H54 (cell line): ENCODE results near the gene R3HDML.

ENCODE experiments used
- DNase-seq: peaks from one replicate; pipeline ENCODE4 v3.0.0; 2011; ENCODE audit warnings: low spot score, mixed read lengths; ENCODE audit not compliant: insufficient read length
- FAIRE-seq: peaks from 3 replicates; lab custom pipeline; 2011; peaks lifted over from hg19 to GRCh38; lab: Jason Lieb, UNC
- POLR2A ChIP-seq: IDR thresholded peaks from 2 replicates; pipeline ENCODE4 v1.6.1; 2011; ENCODE audit warnings: low read depth, mild to moderate bottlenecking, low read length

The R3HDML gene

DNA sequence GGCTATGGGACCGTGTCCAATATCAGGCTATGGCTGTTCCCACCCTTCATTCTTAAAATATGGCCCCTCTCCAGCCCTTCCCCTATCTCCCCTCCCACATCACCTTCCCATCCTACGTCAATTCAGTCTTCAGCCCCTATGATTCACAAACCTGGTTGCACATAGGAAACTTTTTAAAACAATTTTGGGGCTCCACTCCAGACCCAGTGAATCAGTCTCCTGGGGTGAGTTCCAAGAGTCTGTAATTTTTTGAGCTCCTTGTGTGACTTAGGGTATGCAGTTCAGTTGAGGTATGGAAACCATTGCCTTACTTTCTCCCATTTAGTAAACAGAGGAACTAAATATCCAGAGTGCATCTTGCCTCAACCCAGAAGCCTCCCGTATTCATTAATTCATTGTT, 24.2 kb downstream of the R3HDML start:
- no peak for TF ChIP-seq POLR2A
- FAIRE-seq: no peak

DNA sequence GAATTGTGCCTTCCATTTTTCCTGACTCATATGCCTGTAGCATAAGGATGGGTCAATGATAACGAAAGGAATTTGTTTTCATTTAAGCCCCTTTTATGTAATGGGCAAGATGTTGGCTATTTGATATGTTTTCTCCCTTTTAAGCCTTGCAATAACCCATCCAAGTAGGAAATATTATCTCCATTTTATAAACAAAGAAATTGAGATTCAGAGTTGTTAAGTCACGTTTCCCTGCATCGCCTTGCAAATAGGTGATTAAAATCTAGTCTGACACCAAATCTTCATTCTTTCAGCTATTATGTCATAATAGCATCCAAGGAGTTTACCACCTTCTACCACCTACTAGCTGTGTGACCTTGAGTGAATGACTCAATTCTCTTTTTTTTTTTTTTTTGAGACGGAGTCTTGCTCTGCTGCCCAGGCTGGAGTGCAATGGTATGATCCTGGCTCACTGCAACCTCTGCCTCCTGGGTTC, 25.7 kb downstream of the R3HDML start:
- no peak for TF ChIP-seq POLR2A
- DNase-seq (no peak), FAIRE-seq (no peak)

More for the DNA sequence above, 24.2 kb downstream of the R3HDML start:
- no peak for DNase-seq

DNA sequence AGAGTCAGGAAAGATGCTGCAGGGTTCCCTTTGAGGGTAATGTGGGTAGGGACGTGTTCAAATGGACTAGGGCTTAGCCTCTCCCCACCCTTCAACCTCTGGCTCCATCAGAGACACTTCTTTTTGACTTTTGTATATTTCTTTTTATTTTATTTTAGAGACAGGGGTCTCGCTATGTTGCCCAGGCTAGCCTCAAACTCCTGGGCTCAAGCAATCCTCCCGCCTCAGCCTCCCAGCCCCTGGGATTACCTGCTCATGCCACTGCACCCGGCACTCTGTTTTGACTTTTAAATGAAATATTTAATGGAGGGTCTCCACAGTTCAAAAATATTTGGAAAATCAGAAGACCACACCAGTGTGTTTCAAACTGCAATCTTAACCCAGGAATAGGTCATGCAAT, 27.2 kb downstream of the R3HDML start:
- no peak for TF ChIP-seq POLR2A
- no peak for FAIRE-seq
- no peak for DNase-seq

DNA sequence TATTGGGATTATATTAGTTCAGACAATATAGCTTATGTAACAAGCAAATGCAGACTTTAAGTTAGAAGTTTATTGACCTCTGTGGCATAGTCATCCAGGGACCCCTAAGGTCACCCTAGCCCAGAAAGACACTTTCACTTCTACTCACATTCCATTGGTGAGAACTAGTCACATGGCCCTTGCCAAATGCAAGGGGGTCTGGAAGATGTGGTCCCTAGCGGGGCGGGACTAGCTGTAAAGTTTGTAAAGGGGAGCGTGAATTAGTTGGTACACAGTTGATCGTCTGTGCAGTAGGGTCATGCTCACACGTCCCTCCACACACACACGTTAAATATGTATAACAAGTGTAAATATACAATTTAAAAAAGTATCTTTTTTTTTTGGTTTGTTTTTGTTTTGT, 27.9 kb downstream of the R3HDML start:
- FAIRE-seq (no peak), DNase-seq (no peak)
- no peak for TF ChIP-seq POLR2A

DNA sequence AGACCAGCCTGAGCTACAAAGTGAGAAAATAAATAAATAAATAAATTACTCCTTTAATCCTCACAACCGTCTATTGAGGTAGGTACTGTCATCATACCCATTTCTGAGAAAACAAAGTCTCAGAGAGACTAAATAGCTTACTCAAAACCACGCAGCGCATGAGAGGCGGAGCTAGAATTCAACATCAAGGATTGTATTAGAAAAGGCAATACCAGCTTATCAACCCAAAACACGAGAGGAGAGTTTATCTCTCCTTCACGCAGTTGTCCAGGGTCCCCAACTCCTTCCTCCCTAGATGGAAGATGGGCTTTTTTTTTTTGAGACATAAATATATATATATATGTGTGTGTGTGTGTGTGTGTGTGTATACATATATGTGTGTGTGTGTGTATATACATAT, 30.9 kb downstream of the R3HDML start:
- TF ChIP-seq POLR2A: no peak
- DNase-seq (no peak), FAIRE-seq (no peak)

DNA sequence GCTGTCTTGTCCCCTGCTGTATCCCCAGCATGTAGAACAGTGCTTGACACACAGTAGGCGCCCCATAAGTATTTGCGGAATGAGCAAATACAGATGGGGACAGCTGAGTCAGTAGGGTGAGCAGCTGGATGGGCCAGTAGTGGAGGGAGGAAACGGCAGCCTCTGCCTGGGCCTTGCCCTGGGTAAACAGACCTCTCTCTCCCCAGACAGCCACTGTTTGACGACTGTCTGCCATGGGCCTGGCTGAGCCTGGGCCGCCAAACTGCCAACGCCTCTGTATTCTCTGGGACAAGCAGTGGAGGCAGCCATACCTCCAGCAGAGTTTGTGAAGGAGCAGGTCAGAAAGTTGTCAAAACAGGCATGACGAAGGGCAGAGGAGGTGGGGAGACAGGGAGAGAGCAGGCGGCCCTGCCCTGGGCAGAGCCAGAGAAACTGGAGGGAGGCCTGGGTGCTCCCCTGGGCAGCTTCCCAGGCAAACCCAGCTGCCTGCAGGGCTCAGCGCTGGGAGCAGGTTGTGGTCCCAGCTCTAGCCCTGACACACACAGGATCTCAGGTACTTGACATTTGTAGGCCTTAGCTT, 33.9 kb downstream of the R3HDML start:
- FAIRE-seq (no peak), DNase-seq (no peak)
- TF ChIP-seq POLR2A: no peak

DNA sequence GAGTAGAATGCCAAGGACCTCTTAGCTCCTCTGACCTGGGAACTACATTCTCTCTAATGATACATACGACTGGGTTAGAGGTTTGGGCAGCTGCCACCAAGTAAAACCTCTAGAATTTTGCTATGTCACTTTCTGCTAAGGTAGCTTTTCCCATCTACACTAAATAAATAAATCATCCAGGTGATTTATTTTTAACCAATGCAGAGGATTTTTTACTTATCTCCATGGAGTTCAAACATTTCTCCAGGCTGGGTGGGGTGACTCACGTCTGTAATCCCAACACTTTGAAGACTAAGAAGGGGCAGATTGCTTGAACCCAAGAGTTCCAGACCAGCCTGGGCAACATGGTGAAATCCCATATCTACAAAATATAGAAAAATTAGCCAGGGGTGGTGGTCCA, 45.8 kb downstream of the R3HDML start:
- no peak for DNase-seq
- no peak for TF ChIP-seq POLR2A
- no peak for FAIRE-seq

DNA sequence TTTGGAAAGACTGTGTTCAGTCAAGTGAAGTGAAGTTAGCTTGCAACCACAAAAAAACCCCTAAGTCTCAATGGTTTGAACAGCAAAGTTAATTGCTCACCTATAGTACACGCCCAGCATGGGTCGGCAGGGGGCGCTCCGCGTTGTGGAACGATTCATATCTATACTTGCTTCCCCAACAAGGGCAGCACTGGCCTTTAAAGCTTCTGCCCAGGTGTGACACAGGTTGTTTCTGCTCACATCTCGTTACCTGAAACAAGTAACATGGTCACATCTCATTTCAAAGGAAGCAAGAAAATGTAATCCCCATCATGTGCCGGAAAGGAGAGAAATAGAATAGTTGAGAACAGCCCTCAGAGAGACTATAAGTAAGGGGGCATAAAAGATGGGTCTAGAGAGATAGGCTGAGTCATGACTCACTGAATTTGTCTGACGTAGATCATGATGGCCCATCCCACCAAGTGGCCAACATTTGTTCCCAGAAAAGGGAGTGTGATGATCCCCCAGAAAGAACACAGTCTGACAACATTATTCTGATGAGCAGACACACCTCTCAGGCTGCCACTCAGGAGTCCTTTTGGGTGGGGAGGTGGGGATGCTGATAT, 47.7 kb downstream of the R3HDML start:
- no peak for TF ChIP-seq POLR2A
- DNase-seq: no peak
- FAIRE-seq: no peak

DNA sequence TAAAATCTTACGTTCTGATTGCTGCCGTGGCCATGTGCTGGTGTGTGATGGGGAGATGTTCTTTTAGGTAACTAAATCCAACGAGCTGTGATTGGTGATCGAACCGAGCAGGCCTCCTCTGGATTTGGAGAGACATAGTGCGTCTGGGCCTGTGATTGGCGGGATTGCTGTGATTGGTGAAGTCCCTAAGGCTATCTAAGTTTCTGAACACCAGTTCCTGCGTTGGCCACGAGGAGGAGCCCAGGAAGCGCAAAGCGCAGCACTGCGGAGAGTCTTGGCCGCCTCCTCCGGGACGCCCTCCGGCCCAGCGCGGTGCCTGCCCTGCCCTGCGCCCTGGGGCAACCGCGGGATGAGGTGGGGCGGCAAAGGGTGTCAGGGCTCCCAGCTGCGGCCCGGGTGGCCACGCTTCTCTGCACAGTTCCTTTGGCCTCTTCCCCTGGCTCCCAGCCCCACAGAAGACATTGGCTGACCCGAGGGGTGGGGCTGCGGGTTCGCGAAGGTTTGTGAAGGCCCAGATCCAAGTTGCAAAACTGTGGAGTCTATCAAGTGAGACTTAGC, 51.7 kb downstream of the R3HDML start:
- FAIRE-seq (no peak), DNase-seq (peak; percentile 68)
- no peak for TF ChIP-seq POLR2A

DNA sequence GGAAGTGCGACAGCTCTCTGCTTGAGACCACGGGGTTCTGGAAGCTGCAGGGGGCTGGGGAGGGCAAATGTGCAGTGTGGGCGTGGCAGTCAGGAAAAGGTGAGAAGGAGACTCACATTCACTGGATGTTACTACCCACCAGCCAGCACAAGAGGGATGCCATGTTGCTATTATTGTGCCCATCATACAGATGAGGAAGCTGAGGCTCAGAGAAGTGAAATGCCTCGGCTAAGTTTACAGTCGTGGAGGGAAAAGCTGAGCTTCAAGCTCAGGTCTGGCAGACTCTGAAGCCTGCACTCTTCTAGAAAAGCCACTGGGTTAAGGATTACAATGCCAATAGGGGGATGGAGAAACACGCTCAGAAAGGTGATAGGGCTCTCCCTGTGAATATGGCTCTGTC, 53.0 kb downstream of the R3HDML start:
- FAIRE-seq: no peak
- no peak for TF ChIP-seq POLR2A
- no peak for DNase-seq

DNA sequence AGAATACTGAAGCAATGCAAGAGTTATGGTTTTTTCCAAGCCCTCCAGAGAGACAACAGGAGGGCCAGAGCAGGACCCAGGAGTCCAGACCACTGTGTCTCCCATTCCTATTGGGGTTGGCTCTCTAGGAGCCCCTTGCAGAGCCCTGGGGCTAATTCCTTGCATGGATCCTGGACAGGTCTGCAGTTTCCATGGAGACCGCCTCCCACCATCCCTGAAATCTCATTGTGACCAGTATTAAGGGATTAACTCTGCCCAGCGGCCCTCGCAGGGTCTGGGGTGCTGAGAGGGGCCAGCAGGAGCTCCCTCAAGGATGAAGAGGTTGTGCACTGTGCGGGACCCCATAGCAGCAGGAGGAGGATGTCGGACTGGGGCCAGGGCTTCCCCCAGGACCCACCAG, 53.4 kb downstream of the R3HDML start:
- FAIRE-seq (no peak), DNase-seq (no peak)
- TF ChIP-seq POLR2A: no peak

DNA sequence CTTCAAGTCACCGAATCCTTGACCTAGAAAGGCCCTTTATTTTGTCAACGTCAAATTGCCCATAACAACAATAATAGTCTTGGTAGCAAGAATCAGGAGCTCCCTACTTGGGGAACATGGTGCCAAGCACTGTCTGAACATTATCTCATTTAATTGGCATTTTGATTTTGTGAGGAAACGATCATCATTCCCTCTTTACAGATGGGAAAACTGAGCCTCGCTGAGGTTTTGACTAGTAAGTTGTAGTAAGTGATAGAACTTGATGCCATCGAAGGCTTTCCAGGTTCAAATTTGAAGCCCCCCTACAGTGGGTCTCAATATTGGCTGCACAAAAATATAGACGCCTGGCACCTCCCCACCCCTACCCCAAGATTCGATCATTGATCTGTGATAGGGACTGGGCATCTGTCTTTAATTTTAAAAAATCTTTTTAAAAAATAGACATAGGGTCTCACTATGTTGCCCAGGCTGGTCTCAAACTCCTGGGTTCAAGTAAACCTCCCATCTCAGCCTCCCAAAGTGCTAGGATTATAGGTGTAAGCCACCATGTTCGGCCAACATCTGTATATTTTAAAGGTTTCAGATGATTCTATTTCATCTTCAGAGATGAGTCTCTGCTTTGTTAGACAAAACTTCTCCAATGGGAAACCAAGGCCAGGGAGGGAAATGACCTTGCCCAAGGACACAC, 55.4 kb downstream of the R3HDML start:
- no peak for TF ChIP-seq POLR2A
- FAIRE-seq: no peak
- no peak for DNase-seq

DNA sequence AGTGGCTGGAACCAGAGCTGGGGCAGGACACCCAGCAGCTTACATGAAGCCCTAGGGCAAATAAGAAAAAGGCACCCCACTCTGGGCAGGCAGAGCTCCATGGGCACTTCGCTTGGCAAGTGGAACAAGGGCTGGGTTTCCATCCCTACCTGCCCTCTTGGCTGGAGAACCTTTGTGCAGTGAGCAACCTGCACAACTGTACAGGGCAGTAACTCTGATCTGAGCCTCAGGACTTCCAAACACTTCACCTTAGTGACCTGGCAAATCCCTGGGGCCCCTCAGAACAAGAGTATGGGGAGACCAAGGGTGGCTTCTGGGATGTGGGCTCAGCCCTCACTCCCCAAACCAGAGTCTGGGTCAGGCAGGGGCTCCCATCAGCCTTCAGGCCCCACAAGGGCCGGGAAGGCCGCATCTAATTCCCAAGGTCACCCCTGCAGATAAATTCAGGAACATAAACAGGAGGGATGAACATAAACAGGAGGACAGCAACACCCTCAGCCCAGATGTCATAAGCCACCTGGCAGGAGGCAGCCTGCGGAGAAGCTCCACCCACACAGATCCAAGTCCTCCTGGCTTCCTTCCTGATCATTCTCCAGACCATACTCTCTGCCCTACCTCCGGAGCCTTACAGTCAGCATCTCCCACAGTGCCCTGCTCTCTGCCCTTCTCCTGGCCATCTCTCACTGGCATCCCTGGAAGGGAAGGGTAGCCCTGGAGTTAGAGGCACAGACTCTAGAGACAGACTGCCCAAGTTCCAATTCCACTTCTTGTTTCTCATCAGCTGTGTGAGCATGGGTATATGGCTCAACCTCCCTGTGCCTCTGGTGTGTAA, 56.1 kb downstream of the R3HDML start:
- FAIRE-seq (no peak), DNase-seq (no peak)
- no peak for TF ChIP-seq POLR2A
